Kidney epithelial cell (primary cell): ENCODE results near the gene CMKLR1. TPM values are rescaled to one million over a fixed set of nuclear protein-coding genes. Genes with fewer than 3 reads are reported as not detected.

Experiments used
- DNase-seq: peaks from one replicate; pipeline ENCODE4 v3.0.0-alpha.2; 2010; ENCODE audit warnings: low read depth
- H3K27me3 ChIP-seq: 2 replicates; pipeline ENCODE4 v1.6.0; 2011; ENCODE audit warnings: low read length; ENCODE audit not compliant: control insufficient read depth, insufficient read depth
- H3K36me3 ChIP-seq: 2 replicates; pipeline ENCODE4 v1.5.1; 2011; ENCODE audit warnings: low read length; ENCODE audit not compliant: control insufficient read depth, insufficient read depth
- H3K4me3 ChIP-seq: 2 replicates; pipeline ENCODE4 v1.5.1; 2011; ENCODE audit warnings: low read depth, mild to moderate bottlenecking, control low read depth, low read length
- total RNA-seq: library from RNA; depleted of rRNA; stranded (reverse); fragments of >200 nt; gene quantifications from 2 replicates; pipeline ENCODE4 v1.2.3, GENCODE V29; 2015
- TF ChIP-seq, protein P1 (sequence below): IDR thresholded peaks from 2 replicates; pipeline ENCODE4 v1.5.1; 2011; ENCODE audit warnings: mild to moderate bottlenecking, moderate library complexity, low read length, control low read depth, inconsistent platforms; ENCODE audit not compliant: insufficient read depth, poor library complexity, severe bottlenecking

CMKLR1 gene
- total RNA-seq, 1 donor from 2014 or later = 1.4 TPM

DNA sequence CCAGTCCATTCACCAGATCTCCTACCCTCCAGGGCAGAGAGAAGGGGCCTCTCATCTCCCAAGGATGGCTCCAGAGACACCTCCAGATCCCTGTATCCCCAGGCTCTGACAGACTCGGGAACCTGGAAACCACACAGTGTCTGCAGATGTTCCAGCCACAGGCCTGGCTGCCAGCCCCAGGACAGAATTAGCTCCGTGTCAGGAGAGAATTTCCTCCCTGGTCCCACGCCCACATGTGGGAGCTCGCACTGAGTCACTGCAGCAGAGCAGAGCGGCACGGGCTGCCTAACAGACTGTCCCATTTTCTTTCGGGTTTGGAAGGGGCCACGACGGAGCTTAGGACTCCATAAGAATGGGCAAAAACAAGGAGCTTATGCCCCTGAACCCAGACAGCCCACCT lies 33.6 kb downstream of the CMKLR1 start:
- Histone ChIP-seq H3K36me3 (no peaks in the 10 kb centered on the region), H3K27me3 (no peaks in the 10 kb centered on the region), H3K4me3 (no peak overlapping the region)
- peak; percentile 45 for DNase-seq
- TF ChIP-seq, protein P1, sequence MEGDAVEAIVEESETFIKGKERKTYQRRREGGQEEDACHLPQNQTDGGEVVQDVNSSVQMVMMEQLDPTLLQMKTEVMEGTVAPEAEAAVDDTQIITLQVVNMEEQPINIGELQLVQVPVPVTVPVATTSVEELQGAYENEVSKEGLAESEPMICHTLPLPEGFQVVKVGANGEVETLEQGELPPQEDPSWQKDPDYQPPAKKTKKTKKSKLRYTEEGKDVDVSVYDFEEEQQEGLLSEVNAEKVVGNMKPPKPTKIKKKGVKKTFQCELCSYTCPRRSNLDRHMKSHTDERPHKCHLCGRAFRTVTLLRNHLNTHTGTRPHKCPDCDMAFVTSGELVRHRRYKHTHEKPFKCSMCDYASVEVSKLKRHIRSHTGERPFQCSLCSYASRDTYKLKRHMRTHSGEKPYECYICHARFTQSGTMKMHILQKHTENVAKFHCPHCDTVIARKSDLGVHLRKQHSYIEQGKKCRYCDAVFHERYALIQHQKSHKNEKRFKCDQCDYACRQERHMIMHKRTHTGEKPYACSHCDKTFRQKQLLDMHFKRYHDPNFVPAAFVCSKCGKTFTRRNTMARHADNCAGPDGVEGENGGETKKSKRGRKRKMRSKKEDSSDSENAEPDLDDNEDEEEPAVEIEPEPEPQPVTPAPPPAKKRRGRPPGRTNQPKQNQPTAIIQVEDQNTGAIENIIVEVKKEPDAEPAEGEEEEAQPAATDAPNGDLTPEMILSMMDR = no peak

DNA sequence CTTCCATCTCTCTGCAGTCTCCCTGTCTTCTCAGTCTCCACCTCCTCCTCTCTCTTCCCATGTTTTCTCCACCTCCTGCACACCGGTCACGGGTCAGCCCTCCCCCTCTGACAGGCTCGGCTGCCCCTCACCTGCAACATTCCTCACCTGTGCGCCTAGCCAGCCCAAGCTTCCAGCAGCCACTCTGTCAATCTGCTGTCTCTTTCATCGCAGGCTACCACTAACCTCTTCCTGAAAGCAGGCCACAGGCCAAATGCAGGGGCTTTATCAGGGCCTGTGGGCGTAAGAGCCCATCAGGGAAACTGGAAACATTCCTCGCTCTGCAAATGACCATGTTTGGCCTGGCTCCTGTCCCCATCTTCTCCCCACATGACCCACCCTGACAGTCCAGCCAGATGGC lies 34.5 kb downstream of the CMKLR1 start:
- TF ChIP-seq, protein P1 = no peak
- no peak overlapping the region for H3K4me3 ChIP-seq
- no peak for DNase-seq
- H3K36me3 ChIP-seq = no peaks in the 10 kb centered on the region
- H3K27me3 ChIP-seq = no peaks in the 10 kb centered on the region

DNA sequence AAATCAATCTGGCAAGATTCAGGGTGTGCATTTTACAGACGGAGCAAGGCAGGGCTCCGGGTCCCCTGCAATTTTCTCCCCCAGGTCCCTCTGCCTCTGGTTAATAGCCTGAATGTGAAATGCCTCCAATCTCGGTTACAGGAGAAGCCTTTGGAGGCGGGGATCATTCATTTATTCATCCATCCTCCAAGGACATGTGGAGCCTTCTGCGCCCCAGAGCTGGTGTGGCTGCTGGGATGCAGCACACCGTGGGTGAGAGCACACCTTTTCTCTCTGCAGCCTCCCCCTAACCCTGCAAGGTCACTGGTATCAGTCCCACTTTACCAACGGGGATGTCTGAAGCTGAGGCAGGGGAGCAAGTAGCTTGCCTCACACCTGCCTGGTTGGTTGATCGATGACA lies 35.4 kb downstream of the CMKLR1 start:
- no peak overlapping the region for H3K4me3 ChIP-seq
- no peak for DNase-seq
- H3K36me3 ChIP-seq = no peaks in the 10 kb centered on the region
- no peaks in the 10 kb centered on the region for H3K27me3 ChIP-seq
- TF ChIP-seq, protein P1 = no peak

DNA sequence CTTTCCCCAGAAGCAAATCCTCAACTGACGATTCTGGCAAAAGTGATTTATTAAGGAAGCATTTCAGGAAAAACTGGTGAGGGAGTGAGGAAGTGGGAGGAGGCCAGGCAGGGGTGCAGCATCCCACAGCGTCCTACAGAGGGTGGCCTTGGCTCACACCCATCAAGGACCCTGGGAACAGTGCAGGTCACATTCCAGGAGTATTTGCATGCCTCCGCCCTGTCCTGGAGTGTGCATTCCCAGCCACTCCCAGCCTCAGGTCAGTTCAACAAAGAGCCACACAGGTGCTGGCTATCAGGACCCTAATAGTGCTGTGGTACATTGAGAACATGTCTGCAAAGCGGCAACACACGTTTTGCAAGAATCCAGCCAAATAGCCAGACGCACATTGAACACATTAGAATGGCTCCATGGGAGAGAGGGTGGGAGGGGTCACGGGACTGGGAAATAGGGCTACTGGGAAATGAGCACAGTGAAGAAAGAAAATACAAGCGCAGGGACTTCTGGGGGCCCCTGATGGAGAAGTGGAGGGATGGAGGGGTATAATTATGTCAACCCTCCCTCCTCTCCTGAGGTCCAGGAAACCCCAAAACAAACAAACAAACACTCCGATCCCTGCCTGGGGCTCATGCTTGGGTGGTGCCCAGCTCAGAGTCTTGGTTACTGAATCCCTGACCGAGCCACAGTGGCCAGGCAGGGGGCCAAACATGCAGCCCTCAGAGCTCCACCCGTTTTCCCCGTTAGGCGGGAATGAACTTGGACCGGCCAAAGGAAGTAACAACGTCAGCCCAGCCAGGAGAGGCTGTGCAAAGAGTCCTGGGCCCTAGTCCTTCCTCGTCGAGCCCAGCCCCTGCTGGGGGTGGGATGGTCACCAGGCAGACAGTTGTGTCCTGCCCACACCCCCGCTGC lies 36.5 kb downstream of the CMKLR1 start:
- no peak for DNase-seq
- Histone ChIP-seq H3K4me3 (no peak overlapping the region), H3K36me3 (no peaks in the 10 kb centered on the region), H3K27me3 (no peaks in the 10 kb centered on the region)
- TF ChIP-seq, protein P1 = peak; percentile 8

DNA sequence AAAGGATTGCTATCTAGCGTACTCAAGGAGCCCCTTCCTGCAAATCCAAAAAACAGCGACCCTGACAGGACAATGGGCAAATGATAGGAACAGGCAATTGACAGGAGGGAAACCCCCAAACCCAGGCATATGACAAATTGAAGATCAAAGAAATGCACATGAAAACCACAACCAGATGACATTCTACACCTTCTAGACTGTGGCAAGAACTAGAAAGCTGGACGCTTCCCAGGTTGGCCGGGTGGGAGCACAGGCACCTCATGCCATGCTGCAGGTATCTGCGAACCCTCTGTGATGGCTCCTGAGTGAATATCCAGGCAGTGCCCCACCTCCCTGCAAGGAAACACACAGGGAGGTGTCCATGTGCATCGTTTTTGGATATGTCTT lies 37.1 kb downstream of the CMKLR1 start:
- no peak for DNase-seq
- no peaks in the 10 kb centered on the region for H3K36me3 ChIP-seq
- TF ChIP-seq, protein P1 = no peak
- H3K27me3 ChIP-seq = no peaks in the 10 kb centered on the region
- H3K4me3 ChIP-seq = no peak overlapping the region

DNA sequence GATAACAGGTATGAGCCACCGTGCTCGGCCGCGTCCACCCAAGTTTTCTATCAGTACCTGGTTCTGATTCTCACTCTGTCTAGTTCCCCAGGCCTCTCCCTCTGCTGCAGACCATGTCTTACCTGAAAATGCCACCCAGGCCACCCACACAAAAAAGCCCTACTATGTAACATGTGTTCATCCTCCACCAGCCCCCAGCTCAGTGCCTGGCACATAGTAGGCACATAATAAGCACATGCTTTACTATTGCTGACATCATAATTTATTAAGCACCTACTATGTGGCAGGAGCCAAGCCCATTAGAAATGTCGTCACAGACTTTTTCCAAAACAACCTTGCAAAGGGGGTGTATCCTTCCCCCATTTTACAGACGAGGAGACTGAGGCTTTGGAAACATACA lies 37.8 kb downstream of the CMKLR1 start:
- Histone ChIP-seq H3K36me3 (no peaks in the 10 kb centered on the region), H3K27me3 (peaks cover 2% of the 10 kb centered on the region), H3K4me3 (no peak overlapping the region)
- no peak for DNase-seq
- TF ChIP-seq, protein P1 = no peak
